Measurements from ENCODE around the gene PPP3CA. TPM values are rescaled to one million over a fixed set of nuclear protein-coding genes. Genes with fewer than 3 reads are reported as not detected.

The PPP3CA gene
- total and polyA plus RNA-seq, 2 of the 13 experiments (the other 11 are each of a cell fraction or from before 2014, with no cell fraction given) = 4.8 to 13.2 TPM

DNA sequence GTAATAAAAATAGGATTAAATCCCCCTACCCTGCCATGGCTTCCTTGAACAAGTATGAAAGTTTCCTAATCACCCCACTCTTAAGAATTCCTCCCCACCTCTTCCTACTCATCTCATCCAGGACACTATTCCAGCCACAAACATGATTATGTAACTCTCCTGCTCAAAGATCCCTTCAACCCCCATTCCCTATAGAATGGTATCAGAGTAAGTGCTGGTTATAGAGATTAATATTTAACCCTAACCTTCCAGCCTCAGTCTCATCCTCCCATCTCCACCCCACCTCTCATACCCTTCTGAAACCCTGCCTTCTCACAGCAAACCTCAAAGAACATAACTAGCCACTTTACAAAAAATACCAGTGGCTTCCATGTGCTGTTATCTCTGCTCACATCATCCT lies 155.1 kb downstream of the PPP3CA start (continued):
- TF ChIP-seq, protein P1, sequence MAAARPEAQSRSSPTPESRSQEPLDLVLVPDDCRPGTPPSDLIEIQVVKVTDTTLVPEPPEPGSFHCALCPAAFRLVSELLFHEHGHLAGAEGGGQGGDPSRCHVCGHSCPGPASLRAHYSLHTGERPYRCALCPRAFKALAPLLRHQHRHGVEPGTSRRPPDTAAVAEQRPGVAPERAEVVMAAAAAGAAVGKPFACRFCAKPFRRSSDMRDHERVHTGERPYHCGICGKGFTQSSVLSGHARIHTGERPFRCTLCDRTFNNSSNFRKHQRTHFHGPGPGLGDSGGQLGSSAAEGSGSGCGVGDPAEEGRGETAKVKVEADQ (CRISPR knock-in tag; IDR thresholded peaks at IDR 0.05; ENCODE audit: borderline replicate concordance) = no peak
- TF ChIP-seq ZNF766 (CRISPR knock-in tag; IDR thresholded peaks at IDR 0.05; ENCODE audit: borderline replicate concordance) = no peak
- TF ChIP-seq, protein P2, sequence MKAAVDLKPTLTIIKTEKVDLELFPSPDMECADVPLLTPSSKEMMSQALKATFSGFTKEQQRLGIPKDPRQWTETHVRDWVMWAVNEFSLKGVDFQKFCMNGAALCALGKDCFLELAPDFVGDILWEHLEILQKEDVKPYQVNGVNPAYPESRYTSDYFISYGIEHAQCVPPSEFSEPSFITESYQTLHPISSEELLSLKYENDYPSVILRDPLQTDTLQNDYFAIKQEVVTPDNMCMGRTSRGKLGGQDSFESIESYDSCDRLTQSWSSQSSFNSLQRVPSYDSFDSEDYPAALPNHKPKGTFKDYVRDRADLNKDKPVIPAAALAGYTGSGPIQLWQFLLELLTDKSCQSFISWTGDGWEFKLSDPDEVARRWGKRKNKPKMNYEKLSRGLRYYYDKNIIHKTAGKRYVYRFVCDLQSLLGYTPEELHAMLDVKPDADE (CRISPR knock-in tag; IDR thresholded peaks at IDR 0.05) = no peak
- no peak for TF ChIP-seq AKAP8 (CRISPR knock-in tag; IDR thresholded peaks at IDR 0.05)
- 0 out of 2 replicates have a peak, but pooled peaks have one; percentile 37 for TF ChIP-seq ZNF644 (CRISPR knock-in tag; IDR thresholded peaks at IDR 0.05; ENCODE audit: low read depth)
- no peak for TF ChIP-seq NFRKB (IDR thresholded peaks at IDR 0.05)
- no peak for TF ChIP-seq ZNF101 (CRISPR knock-in tag; IDR thresholded peaks at IDR 0.05; ENCODE audit: borderline replicate concordance, low read depth)
- peak; percentile 49; the same call in 1 of the 2 replicates for TF ChIP-seq CEBPG (CRISPR knock-in tag; IDR thresholded peaks at IDR 0.05)
- TF ChIP-seq, protein P3, sequence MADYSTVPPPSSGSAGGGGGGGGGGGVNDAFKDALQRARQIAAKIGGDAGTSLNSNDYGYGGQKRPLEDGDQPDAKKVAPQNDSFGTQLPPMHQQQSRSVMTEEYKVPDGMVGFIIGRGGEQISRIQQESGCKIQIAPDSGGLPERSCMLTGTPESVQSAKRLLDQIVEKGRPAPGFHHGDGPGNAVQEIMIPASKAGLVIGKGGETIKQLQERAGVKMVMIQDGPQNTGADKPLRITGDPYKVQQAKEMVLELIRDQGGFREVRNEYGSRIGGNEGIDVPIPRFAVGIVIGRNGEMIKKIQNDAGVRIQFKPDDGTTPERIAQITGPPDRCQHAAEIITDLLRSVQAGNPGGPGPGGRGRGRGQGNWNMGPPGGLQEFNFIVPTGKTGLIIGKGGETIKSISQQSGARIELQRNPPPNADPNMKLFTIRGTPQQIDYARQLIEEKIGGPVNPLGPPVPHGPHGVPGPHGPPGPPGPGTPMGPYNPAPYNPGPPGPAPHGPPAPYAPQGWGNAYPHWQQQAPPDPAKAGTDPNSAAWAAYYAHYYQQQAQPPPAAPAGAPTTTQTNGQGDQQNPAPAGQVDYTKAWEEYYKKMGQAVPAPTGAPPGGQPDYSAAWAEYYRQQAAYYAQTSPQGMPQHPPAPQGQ (CRISPR knock-in tag; IDR thresholded peaks at IDR 0.05; ENCODE audit: borderline replicate concordance) = no peak
- no peak for TF ChIP-seq ZNF552 (CRISPR knock-in tag; IDR thresholded peaks at IDR 0.05; ENCODE audit: borderline replicate concordance)
- no peak for TF ChIP-seq ONECUT2 (CRISPR knock-in tag; IDR thresholded peaks at IDR 0.05)
- no peak for TF ChIP-seq NFYB (CRISPR knock-in tag; IDR thresholded peaks at IDR 0.05)
- TF ChIP-seq, protein P4, sequence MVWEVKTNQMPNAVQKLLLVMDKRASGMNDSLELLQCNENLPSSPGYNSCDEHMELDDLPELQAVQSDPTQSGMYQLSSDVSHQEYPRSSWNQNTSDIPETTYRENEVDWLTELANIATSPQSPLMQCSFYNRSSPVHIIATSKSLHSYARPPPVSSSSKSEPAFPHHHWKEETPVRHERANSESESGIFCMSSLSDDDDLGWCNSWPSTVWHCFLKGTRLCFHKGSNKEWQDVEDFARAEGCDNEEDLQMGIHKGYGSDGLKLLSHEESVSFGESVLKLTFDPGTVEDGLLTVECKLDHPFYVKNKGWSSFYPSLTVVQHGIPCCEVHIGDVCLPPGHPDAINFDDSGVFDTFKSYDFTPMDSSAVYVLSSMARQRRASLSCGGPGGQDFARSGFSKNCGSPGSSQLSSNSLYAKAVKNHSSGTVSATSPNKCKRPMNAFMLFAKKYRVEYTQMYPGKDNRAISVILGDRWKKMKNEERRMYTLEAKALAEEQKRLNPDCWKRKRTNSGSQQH (CRISPR knock-in tag; IDR thresholded peaks at IDR 0.05; ENCODE audit: low read depth) = no peak
- TF ChIP-seq MIXL1 (CRISPR knock-in tag; IDR thresholded peaks at IDR 0.05) = no peak
- TF ChIP-seq JUNB (CRISPR knock-in tag; IDR thresholded peaks at IDR 0.05; ENCODE audit: borderline replicate concordance) = no peak
- TF ChIP-seq NFIC (IDR thresholded peaks at IDR 0.05; ENCODE audit: low read length) = no peak
- no peak for TF ChIP-seq ZEB1 (IDR thresholded peaks at IDR 0.05; ENCODE audit: insufficient replicate concordance, low read depth)
- TF ChIP-seq RAD21 (CRISPR knock-in tag; IDR thresholded peaks at IDR 0.05) = no peak
- TF ChIP-seq ZFP41 (CRISPR knock-in tag; IDR thresholded peaks at IDR 0.05; ENCODE audit: borderline replicate concordance) = no peak
- TF ChIP-seq ZNF282 (IDR thresholded peaks at IDR 0.05; ENCODE audit: partially characterized antibody) = no peak
- TF ChIP-seq, protein P5, sequence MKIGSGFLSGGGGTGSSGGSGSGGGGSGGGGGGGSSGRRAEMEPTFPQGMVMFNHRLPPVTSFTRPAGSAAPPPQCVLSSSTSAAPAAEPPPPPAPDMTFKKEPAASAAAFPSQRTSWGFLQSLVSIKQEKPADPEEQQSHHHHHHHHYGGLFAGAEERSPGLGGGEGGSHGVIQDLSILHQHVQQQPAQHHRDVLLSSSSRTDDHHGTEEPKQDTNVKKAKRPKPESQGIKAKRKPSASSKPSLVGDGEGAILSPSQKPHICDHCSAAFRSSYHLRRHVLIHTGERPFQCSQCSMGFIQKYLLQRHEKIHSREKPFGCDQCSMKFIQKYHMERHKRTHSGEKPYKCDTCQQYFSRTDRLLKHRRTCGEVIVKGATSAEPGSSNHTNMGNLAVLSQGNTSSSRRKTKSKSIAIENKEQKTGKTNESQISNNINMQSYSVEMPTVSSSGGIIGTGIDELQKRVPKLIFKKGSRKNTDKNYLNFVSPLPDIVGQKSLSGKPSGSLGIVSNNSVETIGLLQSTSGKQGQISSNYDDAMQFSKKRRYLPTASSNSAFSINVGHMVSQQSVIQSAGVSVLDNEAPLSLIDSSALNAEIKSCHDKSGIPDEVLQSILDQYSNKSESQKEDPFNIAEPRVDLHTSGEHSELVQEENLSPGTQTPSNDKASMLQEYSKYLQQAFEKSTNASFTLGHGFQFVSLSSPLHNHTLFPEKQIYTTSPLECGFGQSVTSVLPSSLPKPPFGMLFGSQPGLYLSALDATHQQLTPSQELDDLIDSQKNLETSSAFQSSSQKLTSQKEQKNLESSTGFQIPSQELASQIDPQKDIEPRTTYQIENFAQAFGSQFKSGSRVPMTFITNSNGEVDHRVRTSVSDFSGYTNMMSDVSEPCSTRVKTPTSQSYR (CRISPR knock-in tag; IDR thresholded peaks at IDR 0.05; ENCODE audit: borderline replicate concordance) = peak; percentile 71
- 0 out of 2 replicates have a peak, but pooled peaks have one; percentile 25 for TF ChIP-seq HDAC2 (CRISPR knock-in tag; IDR thresholded peaks at IDR 0.05)
- no peak for TF ChIP-seq ATF1 (CRISPR knock-in tag; IDR thresholded peaks at IDR 0.05)
